Astrocyte (in vitro differentiated cells and primary cell): ENCODE results near the gene RAB3GAP2. TPM values are rescaled to one million over a fixed set of nuclear protein-coding genes. Genes with fewer than 3 reads are reported as not detected.

Experiments used
- DNase-seq: peaks from one replicate; pipeline ENCODE4 v3.0.0-alpha.2; 2010; ENCODE audit warnings: low read depth
- FAIRE-seq: peaks from 2 replicates; lab custom pipeline; 2011; peaks lifted over from hg19 to GRCh38; lab: Jason Lieb, UNC
- H2AFZ ChIP-seq: 2 replicates; pipeline ENCODE4 v1.6.0; 2012; ENCODE audit warnings: low read depth, low read length, inconsistent platforms
- H3K27ac ChIP-seq: 2 replicates; pipeline ENCODE4 v1.5.1; 2011; ENCODE audit warnings: low read depth, low read length, inconsistent platforms
- H3K27me3 ChIP-seq: 2 replicates; pipeline ENCODE4 v1.6.0; 2011; ENCODE audit warnings: low read length, inconsistent platforms; ENCODE audit not compliant: insufficient read depth
- H3K36me3 ChIP-seq: 2 replicates; pipeline ENCODE4 v1.5.1; 2011; ENCODE audit warnings: low read length, inconsistent platforms; ENCODE audit not compliant: insufficient read depth
- H3K4me1 ChIP-seq: 2 replicates; pipeline ENCODE4 v1.5.1; 2011; ENCODE audit warnings: low read length, inconsistent platforms; ENCODE audit not compliant: insufficient read depth
- H3K4me2 ChIP-seq: 2 replicates; pipeline ENCODE4 v1.6.0; 2012; ENCODE audit warnings: low read length, inconsistent platforms
- H3K4me3 ChIP-seq: 2 replicates; pipeline ENCODE4 v1.5.1; 2011; ENCODE audit warnings: low read depth, mild to moderate bottlenecking, low read length, inconsistent platforms; ENCODE audit not compliant: insufficient read depth
- H3K79me2 ChIP-seq: 2 replicates; pipeline ENCODE4 v1.6.0; 2012; ENCODE audit warnings: mild to moderate bottlenecking, low read length, inconsistent platforms; ENCODE audit not compliant: insufficient read depth
- H3K9ac ChIP-seq: 2 replicates; pipeline ENCODE4 v1.6.0; 2012; ENCODE audit warnings: mild to moderate bottlenecking, low read length, inconsistent platforms
- H3K9me3 ChIP-seq: 2 replicates; pipeline ENCODE4 v1.5.1; 2012; ENCODE audit warnings: low read depth, mild to moderate bottlenecking, low read length, inconsistent platforms; ENCODE audit not compliant: insufficient read depth
- H4K20me1 ChIP-seq: 2 replicates; pipeline ENCODE4 v1.6.0; 2012; ENCODE audit warnings: low read length, inconsistent platforms; ENCODE audit not compliant: insufficient read depth
- H3K27ac Mint-ChIP-seq: one replicate; pipeline ENCODE4 v1.8.0; 2021; ENCODE audit warnings: mild to moderate bottlenecking, mixed read lengths; ENCODE audit not compliant: unreplicated experiment
- H3K27me3 Mint-ChIP-seq: one replicate; pipeline ENCODE4 v1.8.0; 2021; ENCODE audit warnings: low read depth, mixed read lengths; ENCODE audit not compliant: unreplicated experiment
- H3K36me3 Mint-ChIP-seq: one replicate; pipeline ENCODE4 v1.8.0; 2021; ENCODE audit warnings: low read depth, mixed read lengths; ENCODE audit not compliant: unreplicated experiment
- H3K4me1 Mint-ChIP-seq: one replicate; pipeline ENCODE4 v1.8.0; 2021; ENCODE audit warnings: low read depth, mixed read lengths; ENCODE audit not compliant: unreplicated experiment
- H3K4me3 Mint-ChIP-seq: one replicate; pipeline ENCODE4 v1.8.0; 2021; ENCODE audit warnings: mild to moderate bottlenecking, moderate library complexity, mixed read lengths; ENCODE audit not compliant: unreplicated experiment
- H3K9me3 Mint-ChIP-seq: one replicate; pipeline ENCODE4 v1.8.0; 2021; ENCODE audit warnings: mild to moderate bottlenecking, mixed read lengths; ENCODE audit not compliant: unreplicated experiment
- EZH2 ChIP-seq: IDR thresholded peaks from 2 replicates; pipeline ENCODE4 v1.6.1; 2012; ENCODE audit warnings: mild to moderate bottlenecking, low read length, inconsistent platforms; ENCODE audit not compliant: insufficient read depth
- total RNA-seq: library from RNA; stranded (reverse); gene quantifications from 2 replicates; pipeline ENCODE4 v1.2.1, GENCODE V29; 2021
- TF ChIP-seq, protein P1 (sequence below): IDR thresholded peaks from 2 replicates; pipeline ENCODE4 v1.5.1; 2011; ENCODE audit warnings: low read depth, mild to moderate bottlenecking, inconsistent platforms, low read length, moderate library complexity; ENCODE audit not compliant: insufficient read depth

Gene RAB3GAP2
- total RNA-seq, 1 donor from 2014 or later = 68.1 TPM

DNA sequence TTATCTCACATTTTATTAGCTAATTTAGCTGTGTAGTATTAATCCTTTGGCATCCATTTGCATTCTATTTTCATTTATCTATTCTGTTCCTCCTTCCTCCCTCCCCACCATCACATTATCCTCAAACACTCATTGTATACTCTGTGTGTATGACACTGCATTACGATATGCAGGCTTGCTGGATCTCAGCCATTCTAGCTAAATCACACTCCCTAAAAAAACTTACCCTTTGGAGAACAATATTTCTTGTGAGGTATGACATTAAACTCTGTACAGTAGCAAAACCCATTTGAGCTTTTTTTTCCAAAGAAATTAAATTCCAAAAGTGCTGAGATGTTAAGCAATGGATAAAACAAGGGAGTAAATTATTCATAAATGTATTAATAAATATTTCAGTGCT, 11.4 kb upstream of the RAB3GAP2 start:
- no peak overlapping the region for H3K27ac ChIP-seq
- TF ChIP-seq, protein P1, sequence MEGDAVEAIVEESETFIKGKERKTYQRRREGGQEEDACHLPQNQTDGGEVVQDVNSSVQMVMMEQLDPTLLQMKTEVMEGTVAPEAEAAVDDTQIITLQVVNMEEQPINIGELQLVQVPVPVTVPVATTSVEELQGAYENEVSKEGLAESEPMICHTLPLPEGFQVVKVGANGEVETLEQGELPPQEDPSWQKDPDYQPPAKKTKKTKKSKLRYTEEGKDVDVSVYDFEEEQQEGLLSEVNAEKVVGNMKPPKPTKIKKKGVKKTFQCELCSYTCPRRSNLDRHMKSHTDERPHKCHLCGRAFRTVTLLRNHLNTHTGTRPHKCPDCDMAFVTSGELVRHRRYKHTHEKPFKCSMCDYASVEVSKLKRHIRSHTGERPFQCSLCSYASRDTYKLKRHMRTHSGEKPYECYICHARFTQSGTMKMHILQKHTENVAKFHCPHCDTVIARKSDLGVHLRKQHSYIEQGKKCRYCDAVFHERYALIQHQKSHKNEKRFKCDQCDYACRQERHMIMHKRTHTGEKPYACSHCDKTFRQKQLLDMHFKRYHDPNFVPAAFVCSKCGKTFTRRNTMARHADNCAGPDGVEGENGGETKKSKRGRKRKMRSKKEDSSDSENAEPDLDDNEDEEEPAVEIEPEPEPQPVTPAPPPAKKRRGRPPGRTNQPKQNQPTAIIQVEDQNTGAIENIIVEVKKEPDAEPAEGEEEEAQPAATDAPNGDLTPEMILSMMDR = no peak
- no peak for TF ChIP-seq EZH2
- Mint-ChIP-seq H3K4me3 (no peak overlapping the region), H3K27me3 (peaks cover 8% of the 10 kb centered on the region), H3K4me1 (peaks cover 4% of the 10 kb centered on the region), H3K36me3 (no peaks in the 10 kb centered on the region), H3K9me3 (no peaks in the 10 kb centered on the region), H3K27ac (no peak overlapping the region)
- H3K36me3 ChIP-seq = no peaks in the 10 kb centered on the region
- H3K4me1 ChIP-seq = no peaks in the 10 kb centered on the region
- no peak overlapping the region for H2AFZ ChIP-seq
- H3K4me2 ChIP-seq = no peak overlapping the region
- no peaks in the 10 kb centered on the region for H3K9me3 ChIP-seq
- H3K4me3 ChIP-seq = no peak overlapping the region
- H3K27me3 ChIP-seq = peaks cover 17% of the 10 kb centered on the region
- H3K9ac ChIP-seq = no peak overlapping the region
- H3K79me2 ChIP-seq = no peaks in the 10 kb centered on the region
- no peak for DNase-seq
- FAIRE-seq = no peak
- no peaks in the 10 kb centered on the region for H4K20me1 ChIP-seq

DNA sequence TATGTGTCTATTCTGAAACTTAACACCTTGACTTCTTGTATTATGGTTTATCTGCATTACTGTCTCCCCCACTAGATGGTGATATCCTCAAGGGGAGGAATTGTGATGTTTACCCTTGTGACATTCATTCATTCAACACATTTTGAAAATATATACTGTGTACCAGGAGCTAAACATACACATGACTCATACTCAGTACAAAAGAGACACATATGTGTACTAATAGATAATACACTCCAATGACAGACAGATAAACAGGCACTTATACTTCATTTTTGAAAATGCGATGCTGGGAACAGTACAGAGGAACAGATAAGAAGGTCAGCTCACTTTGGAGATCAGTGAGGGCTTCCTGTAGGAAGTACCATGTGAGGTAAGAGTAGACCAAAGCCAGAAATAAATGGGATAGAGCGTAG, 8.9 kb upstream of the RAB3GAP2 start:
- Histone ChIP-seq H3K79me2 (no peaks in the 10 kb centered on the region), H3K9me3 (no peaks in the 10 kb centered on the region), H3K9ac (no peak overlapping the region), H3K4me1 (no peaks in the 10 kb centered on the region), H3K27ac (no peak overlapping the region), H3K27me3 (peaks cover 19% of the 10 kb centered on the region), H3K36me3 (no peaks in the 10 kb centered on the region), H3K4me2 (no peak overlapping the region), H4K20me1 (no peaks in the 10 kb centered on the region), H2AFZ (no peak overlapping the region), H3K4me3 (no peak overlapping the region)
- no peak overlapping the region for H3K27ac Mint-ChIP-seq
- TF ChIP-seq, protein P1 = peak; percentile 69
- no peak for TF ChIP-seq EZH2
- DNase-seq (peak; percentile 14), FAIRE-seq (no peak)
- no peaks in the 10 kb centered on the region for H3K27me3 Mint-ChIP-seq
- no peaks in the 10 kb centered on the region for H3K9me3 Mint-ChIP-seq
- H3K4me1 Mint-ChIP-seq = peaks cover 3% of the 10 kb centered on the region
- H3K4me3 Mint-ChIP-seq = no peak overlapping the region
- H3K36me3 Mint-ChIP-seq = no peaks in the 10 kb centered on the region

DNA sequence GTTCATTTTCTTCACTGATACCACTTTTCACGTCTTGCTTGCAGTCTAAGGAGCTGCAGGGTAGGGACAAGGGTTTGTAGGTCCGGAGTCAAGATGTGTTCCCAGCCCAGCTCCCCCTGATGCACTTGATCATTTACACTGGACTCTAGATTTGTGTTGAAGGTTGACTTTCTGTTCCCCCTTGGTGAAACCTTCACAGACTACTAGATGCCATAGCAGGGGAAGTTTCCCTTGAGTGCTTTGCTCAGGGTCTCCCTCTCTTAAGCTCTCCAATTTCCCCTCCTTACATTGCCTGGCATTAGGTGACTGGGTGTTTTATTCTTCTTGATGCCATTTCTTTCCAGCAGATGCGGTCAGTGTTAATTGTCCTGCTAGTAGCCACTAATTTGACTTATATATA, 8.0 kb upstream of the RAB3GAP2 start:
- FAIRE-seq = no peak
- no peak overlapping the region for H2AFZ ChIP-seq
- no peak overlapping the region for H3K27ac Mint-ChIP-seq

More for the DNA sequence above, 8.0 kb upstream of the RAB3GAP2 start:
- H3K79me2 ChIP-seq = no peaks in the 10 kb centered on the region
- no peaks in the 10 kb centered on the region for H4K20me1 ChIP-seq
- no peaks in the 10 kb centered on the region for H3K27me3 Mint-ChIP-seq
- H3K4me3 Mint-ChIP-seq = no peak overlapping the region
- no peaks in the 10 kb centered on the region for H3K36me3 ChIP-seq
- H3K27ac ChIP-seq = no peak overlapping the region
- no peaks in the 10 kb centered on the region for H3K4me1 ChIP-seq
- H3K4me3 ChIP-seq = no peak overlapping the region
- TF ChIP-seq, protein P1 = no peak
- no peak for TF ChIP-seq EZH2
- no peaks in the 10 kb centered on the region for H3K9me3 ChIP-seq
- no peak for DNase-seq
- no peaks in the 10 kb centered on the region for H3K36me3 Mint-ChIP-seq
- no peak overlapping the region for H3K4me2 ChIP-seq
- peaks cover 19% of the 10 kb centered on the region for H3K27me3 ChIP-seq
- H3K9me3 Mint-ChIP-seq = no peaks in the 10 kb centered on the region
- H3K9ac ChIP-seq = no peak overlapping the region
- peaks cover 3% of the 10 kb centered on the region for H3K4me1 Mint-ChIP-seq
